ENCODE measurements around the gene RBBP6.

Gene RBBP6

GRCh38 chr16:24577167-24577566, 37.8 kb downstream of the RBBP6 start:
- Histone ChIP-seq H3K9ac (no peak overlapping the region), H3K4me3 (IDR thresholded peaks at IDR 0.05; ENCODE audit: insufficient read depth, low read depth, low read length) (no peak overlapping the region), H3K4me1 (ENCODE audit: low read depth, poor library complexity, severe bottlenecking) (no peaks in the 10 kb centered on the region), H3K79me2 (ENCODE audit: insufficient read depth, low read depth) (no peaks in the 10 kb centered on the region), H2AFZ (ENCODE audit: low read depth) (no peak overlapping the region), H3K36me3 (ENCODE audit: insufficient read depth) (no peaks in the 10 kb centered on the region), H3K27ac (no peak overlapping the region), H3K27me3 (ENCODE audit: insufficient read depth, low read depth) (no peaks in the 10 kb centered on the region), H3K4me2 (no peak overlapping the region), H4K20me1 (ENCODE audit: insufficient read depth) (no peaks in the 10 kb centered on the region)
- TF ChIP-seq CTCF (conservative IDR thresholded peaks at IDR 0.05; ENCODE audit: low read depth, low read length) = no peak

- no peaks in the 10 kb centered on the region for H3K79me2 ChIP-seq (ENCODE audit: insufficient read depth, low read depth)
- H3K36me3 ChIP-seq (ENCODE audit: insufficient read depth) = no peaks in the 10 kb centered on the region
- H3K4me1 ChIP-seq (ENCODE audit: low read depth, poor library complexity, severe bottlenecking) = no peaks in the 10 kb centered on the region
- no peak overlapping the region for H3K4me3 ChIP-seq (IDR thresholded peaks at IDR 0.05; ENCODE audit: insufficient read depth, low read depth, low read length)
- H3K9ac ChIP-seq = no peak overlapping the region
- H3K27me3 ChIP-seq (ENCODE audit: insufficient read depth, low read depth) = no peaks in the 10 kb centered on the region
- no peak overlapping the region for H3K27ac ChIP-seq
- H3K4me2 ChIP-seq = no peak overlapping the region
- TF ChIP-seq CTCF (conservative IDR thresholded peaks at IDR 0.05; ENCODE audit: low read depth, low read length) = 0 out of 2 replicates have a peak, but pooled peaks have one; percentile 18
- H2AFZ ChIP-seq (ENCODE audit: low read depth) = no peak overlapping the region
- no peaks in the 10 kb centered on the region for H4K20me1 ChIP-seq (ENCODE audit: insufficient read depth)
These were observed 41.3 kb downstream of the RBBP6 start for GRCh38 chr16:24580665-24581064.

- Histone ChIP-seq H4K20me1 (ENCODE audit: insufficient read depth) (no peaks in the 10 kb centered on the region), H3K36me3 (ENCODE audit: insufficient read depth) (no peaks in the 10 kb centered on the region), H3K4me2 (no peak overlapping the region), H3K79me2 (ENCODE audit: insufficient read depth, low read depth) (no peaks in the 10 kb centered on the region), H3K4me3 (IDR thresholded peaks at IDR 0.05; ENCODE audit: insufficient read depth, low read depth, low read length) (no peak overlapping the region), H3K9ac (no peak overlapping the region), H3K4me1 (ENCODE audit: low read depth, poor library complexity, severe bottlenecking) (no peaks in the 10 kb centered on the region), H3K27me3 (ENCODE audit: insufficient read depth, low read depth) (no peaks in the 10 kb centered on the region), H2AFZ (ENCODE audit: low read depth) (no peak overlapping the region), H3K27ac (no peak overlapping the region)
- TF ChIP-seq CTCF (conservative IDR thresholded peaks at IDR 0.05; ENCODE audit: low read depth, low read length) = no peak
These were observed 44.1 kb downstream of the RBBP6 start for GRCh38 chr16:24583494-24583893.

- no peak overlapping the region for H3K4me3 ChIP-seq (IDR thresholded peaks at IDR 0.05; ENCODE audit: insufficient read depth, low read depth, low read length)
- H3K4me1 ChIP-seq (ENCODE audit: low read depth, poor library complexity, severe bottlenecking) = no peaks in the 10 kb centered on the region
- H2AFZ ChIP-seq (ENCODE audit: low read depth) = no peak overlapping the region
- no peak overlapping the region for H3K4me2 ChIP-seq
- H3K79me2 ChIP-seq (ENCODE audit: insufficient read depth, low read depth) = no peaks in the 10 kb centered on the region
- H3K36me3 ChIP-seq (ENCODE audit: insufficient read depth) = no peaks in the 10 kb centered on the region
- TF ChIP-seq CTCF (conservative IDR thresholded peaks at IDR 0.05; ENCODE audit: low read depth, low read length) = no peak
- no peaks in the 10 kb centered on the region for H3K27me3 ChIP-seq (ENCODE audit: insufficient read depth, low read depth)
- H4K20me1 ChIP-seq (ENCODE audit: insufficient read depth) = no peaks in the 10 kb centered on the region
- H3K9ac ChIP-seq = no peak overlapping the region
- H3K27ac ChIP-seq = no peak overlapping the region
These were observed 50.6 kb downstream of the RBBP6 start for GRCh38 chr16:24589997-24590396.
